GM12892 (cell line): ENCODE measurements around the gene HSFX1.
"Not testable (repeated sequence)": the region's sequence is repeated elsewhere in the genome, so short reads cannot be mapped to it uniquely, and the experiment has no call there.

Experiments used
- POLR2A ChIP-seq: IDR thresholded peaks from 2 replicates; pipeline ENCODE4 v1.6.1; 2011; ENCODE audit warnings: low read depth, low read length, control low read depth
- TAF1 ChIP-seq: IDR thresholded peaks from 2 replicates; pipeline ENCODE4 v1.6.1; 2011; ENCODE audit warnings: low read depth, mild to moderate bottlenecking, control low read depth, low read length, borderline replicate concordance

GRCh38 chrX:149781727-149782126 lies 7.9 kb downstream of the HSFX1 start, which contains the start of gene MAGEA9:
- TF ChIP-seq POLR2A, TAF1: not testable (repeated sequence)
